Measurements from ENCODE around the gene HS3ST6.
"Not testable (repeated sequence)": the region's sequence is repeated elsewhere in the genome, so short reads cannot be mapped to it uniquely, and the experiment has no call there.

HS3ST6 gene

DNA sequence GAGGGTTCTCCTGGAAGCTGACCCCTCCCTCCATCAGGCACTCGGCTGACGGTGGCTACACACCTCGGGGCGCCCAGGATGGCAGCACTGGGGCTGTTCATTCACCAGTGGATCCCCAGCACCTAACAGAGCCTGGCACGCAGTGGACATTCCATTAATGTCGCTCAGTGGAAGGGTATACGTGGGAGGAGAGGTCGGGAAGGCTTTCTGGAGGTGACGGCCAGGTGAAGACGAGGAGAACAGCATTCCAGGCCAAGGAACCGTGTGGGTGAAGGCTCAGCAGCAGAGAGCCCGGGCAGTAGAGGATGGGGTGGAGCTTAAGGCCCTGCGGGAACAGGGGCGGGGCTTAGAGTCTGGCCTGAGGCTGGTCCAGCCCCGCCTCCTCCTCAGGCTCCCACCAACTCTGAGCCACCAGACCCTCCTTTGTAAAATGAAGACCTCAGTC is 2.5 kb upstream of the HS3ST6 start:
- Histone ChIP-seq H3K4me2 (ENCODE audit: low read depth, low read length, poor library complexity, severe bottlenecking) (no peak overlapping the region), H3K79me2 (ENCODE audit: insufficient read depth, low read length) (no peaks in the 10 kb centered on the region), H2AFZ (ENCODE audit: low read length) (no peak overlapping the region), H3K9me2 (replicated peaks; ENCODE audit: low read depth, low read length) (no peaks in the 10 kb centered on the region), H3K36me3 (ENCODE audit: insufficient read depth, low read length) (no peaks in the 10 kb centered on the region), H3K9ac (ENCODE audit: low read depth, low read length, poor library complexity, severe bottlenecking) (no peak overlapping the region), H3K9me3 (ENCODE audit: insufficient read depth, low read depth, low read length) (no peaks in the 10 kb centered on the region), H3K27me3 (ENCODE audit: insufficient read depth, low read length, poor library complexity, severe bottlenecking) (no peaks in the 10 kb centered on the region), H4K20me1 (ENCODE audit: insufficient read depth, low read length, poor library complexity, severe bottlenecking) (no peaks in the 10 kb centered on the region), H3K4me1 (ENCODE audit: insufficient read depth, low read length, poor library complexity, severe bottlenecking) (no peaks in the 10 kb centered on the region), H3K4me3 (ENCODE audit: low read length, poor library complexity, severe bottlenecking) (no peak overlapping the region), H3F3A (ENCODE audit: low read depth) (no peaks in the 10 kb centered on the region)
- no peak for TF ChIP-seq EZH2phosphoT487 (IDR thresholded peaks at IDR 0.05; ENCODE audit: borderline replicate concordance)
- TF ChIP-seq, protein P1, sequence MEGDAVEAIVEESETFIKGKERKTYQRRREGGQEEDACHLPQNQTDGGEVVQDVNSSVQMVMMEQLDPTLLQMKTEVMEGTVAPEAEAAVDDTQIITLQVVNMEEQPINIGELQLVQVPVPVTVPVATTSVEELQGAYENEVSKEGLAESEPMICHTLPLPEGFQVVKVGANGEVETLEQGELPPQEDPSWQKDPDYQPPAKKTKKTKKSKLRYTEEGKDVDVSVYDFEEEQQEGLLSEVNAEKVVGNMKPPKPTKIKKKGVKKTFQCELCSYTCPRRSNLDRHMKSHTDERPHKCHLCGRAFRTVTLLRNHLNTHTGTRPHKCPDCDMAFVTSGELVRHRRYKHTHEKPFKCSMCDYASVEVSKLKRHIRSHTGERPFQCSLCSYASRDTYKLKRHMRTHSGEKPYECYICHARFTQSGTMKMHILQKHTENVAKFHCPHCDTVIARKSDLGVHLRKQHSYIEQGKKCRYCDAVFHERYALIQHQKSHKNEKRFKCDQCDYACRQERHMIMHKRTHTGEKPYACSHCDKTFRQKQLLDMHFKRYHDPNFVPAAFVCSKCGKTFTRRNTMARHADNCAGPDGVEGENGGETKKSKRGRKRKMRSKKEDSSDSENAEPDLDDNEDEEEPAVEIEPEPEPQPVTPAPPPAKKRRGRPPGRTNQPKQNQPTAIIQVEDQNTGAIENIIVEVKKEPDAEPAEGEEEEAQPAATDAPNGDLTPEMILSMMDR (conservative IDR thresholded peaks at IDR 0.05; ENCODE audit: low read length) = no peak

DNA sequence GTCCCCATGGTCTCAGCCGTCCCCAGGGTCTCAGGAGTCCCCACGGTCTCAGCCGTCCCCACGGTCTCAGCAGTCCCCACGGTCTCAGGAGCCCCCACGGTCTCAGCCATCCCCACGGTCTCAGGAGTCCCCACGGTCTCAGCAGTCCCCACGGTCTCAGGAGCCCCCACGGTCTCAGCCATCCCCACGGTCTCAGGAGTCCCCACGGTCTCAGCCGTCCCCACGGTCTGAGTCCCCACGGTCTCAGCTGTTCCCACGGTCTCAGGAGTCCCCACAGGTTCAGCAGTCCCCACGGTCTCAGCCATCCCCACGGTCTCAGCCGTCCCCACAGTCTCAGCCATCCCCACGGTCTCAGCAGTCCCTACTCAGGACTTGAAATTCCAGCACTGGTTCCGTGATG is 1.9 kb upstream of the HS3ST6 start:
- not testable (repeated sequence) for H3K27me3 ChIP-seq (ENCODE audit: insufficient read depth, low read length, poor library complexity, severe bottlenecking); H4K20me1 ChIP-seq (ENCODE audit: insufficient read depth, low read length, poor library complexity, severe bottlenecking); H3K9me2 ChIP-seq (replicated peaks; ENCODE audit: low read depth, low read length); H3K4me2 ChIP-seq (ENCODE audit: low read depth, low read length, poor library complexity, severe bottlenecking); H3K36me3 ChIP-seq (ENCODE audit: insufficient read depth, low read length); H3F3A ChIP-seq (ENCODE audit: low read depth); H3K4me3 ChIP-seq (ENCODE audit: low read length, poor library complexity, severe bottlenecking); H3K4me1 ChIP-seq (ENCODE audit: insufficient read depth, low read length, poor library complexity, severe bottlenecking); H2AFZ ChIP-seq (ENCODE audit: low read length); H3K79me2 ChIP-seq (ENCODE audit: insufficient read depth, low read length); H3K9me3 ChIP-seq (ENCODE audit: insufficient read depth, low read depth, low read length); H3K9ac ChIP-seq (ENCODE audit: low read depth, low read length, poor library complexity, severe bottlenecking)

DNA sequence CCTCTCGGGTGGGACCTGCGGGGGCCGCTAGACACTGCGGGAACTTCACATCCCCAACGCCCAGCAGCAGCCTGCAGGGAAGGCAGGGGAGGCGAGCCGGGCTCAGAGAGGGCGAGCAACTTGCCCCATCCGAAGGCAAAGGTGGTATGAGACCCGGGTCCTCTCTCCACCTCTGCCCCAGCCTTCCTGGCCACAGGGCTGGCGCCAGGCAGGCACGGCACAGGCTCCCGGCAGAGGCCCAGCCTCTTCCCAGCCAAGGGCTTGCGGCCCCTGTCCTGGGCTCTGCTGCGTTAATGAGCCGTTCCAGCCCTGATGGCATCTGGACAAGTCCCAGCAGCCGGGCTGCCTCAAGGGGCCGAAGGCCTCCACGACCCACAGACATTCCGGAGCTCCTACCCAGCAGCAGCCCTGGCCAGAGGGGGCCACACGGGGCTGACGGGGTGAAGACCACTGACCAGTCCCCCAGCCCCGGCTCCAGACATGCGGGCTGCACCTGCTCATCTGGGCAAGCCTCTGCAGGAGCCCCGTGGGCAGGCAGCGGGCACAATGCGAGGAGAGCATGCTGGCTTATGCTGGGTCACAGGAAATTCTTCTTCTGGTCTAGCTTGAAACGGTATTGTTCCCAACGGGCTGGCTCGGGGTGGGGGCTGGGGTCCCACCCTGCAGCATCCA is 1.2 kb upstream of the HS3ST6 start:
- Histone ChIP-seq H3K9ac (ENCODE audit: low read depth, low read length, poor library complexity, severe bottlenecking) (no peak overlapping the region), H3K9me2 (replicated peaks; ENCODE audit: low read depth, low read length) (no peaks in the 10 kb centered on the region), H3K36me3 (ENCODE audit: insufficient read depth, low read length) (no peaks in the 10 kb centered on the region), H3K4me2 (ENCODE audit: low read depth, low read length, poor library complexity, severe bottlenecking) (no peak overlapping the region), H3F3A (ENCODE audit: low read depth) (no peaks in the 10 kb centered on the region), H3K4me3 (ENCODE audit: low read length, poor library complexity, severe bottlenecking) (no peak overlapping the region), H2AFZ (ENCODE audit: low read length) (no peak overlapping the region), H3K79me2 (ENCODE audit: insufficient read depth, low read length) (no peaks in the 10 kb centered on the region), H3K9me3 (ENCODE audit: insufficient read depth, low read depth, low read length) (no peaks in the 10 kb centered on the region), H3K4me1 (ENCODE audit: insufficient read depth, low read length, poor library complexity, severe bottlenecking) (no peaks in the 10 kb centered on the region), H3K27me3 (ENCODE audit: insufficient read depth, low read length, poor library complexity, severe bottlenecking) (no peaks in the 10 kb centered on the region), H4K20me1 (ENCODE audit: insufficient read depth, low read length, poor library complexity, severe bottlenecking) (no peaks in the 10 kb centered on the region)
- TF ChIP-seq, protein P1 (conservative IDR thresholded peaks at IDR 0.05; ENCODE audit: low read length) = no peak
- TF ChIP-seq EZH2phosphoT487 (IDR thresholded peaks at IDR 0.05; ENCODE audit: borderline replicate concordance) = no peak

All from Loucy (cell line).